Neural cell (in vitro differentiated cells): ENCODE results near the gene C5orf46. TPM values are rescaled to one million over a fixed set of nuclear protein-coding genes. Genes with fewer than 3 reads are reported as not detected.

Source experiments
- H2AFZ ChIP-seq: fragments of 200-600, 300-800 bp; sonication (generic), shearing (Covaris generic); 2 replicates; pipeline ENCODE4 v1.6.0; 2014; ENCODE audit warnings: low read depth, mild to moderate bottlenecking, antibody characterized with exemption, low read length, moderate library complexity
- H3F3A ChIP-seq: fragments of 200-600 bp; shearing (Covaris generic); 2 replicates; pipeline ENCODE4 v1.6.1; 2016; ENCODE audit warnings: mild to moderate bottlenecking, moderate library complexity, mixed read lengths, antibody characterized with exemption, low read length; ENCODE audit not compliant: insufficient read depth, poor library complexity, severe bottlenecking
- H3K27ac ChIP-seq: fragments of 200-600, 300-800 bp; sonication (generic), shearing (Covaris generic); 2 replicates; pipeline ENCODE4 v1.5.1; 2014; ENCODE audit warnings: mild to moderate bottlenecking, low read length, moderate library complexity
- H3K27me3 ChIP-seq: fragments of 300-800, 200-600 bp; sonication (generic), shearing (Covaris generic); 2 replicates; pipeline ENCODE4 v1.6.0; 2014; ENCODE audit warnings: mild to moderate bottlenecking, low read depth, low read length, moderate library complexity; ENCODE audit not compliant: insufficient read depth
- H3K36me3 ChIP-seq: fragments of 300-800, 200-600 bp; sonication (generic), shearing (Covaris generic); 2 replicates; pipeline ENCODE4 v1.5.1; 2014; ENCODE audit warnings: mild to moderate bottlenecking, antibody characterized with exemption, low read length, moderate library complexity; ENCODE audit not compliant: insufficient read depth
- H3K4me2 ChIP-seq: fragments of 300-800, 200-600 bp; sonication (generic), shearing (Covaris generic); 2 replicates; pipeline ENCODE4 v1.6.0; 2014; ENCODE audit warnings: mild to moderate bottlenecking, low read length
- H3K4me3 ChIP-seq: fragments of 300-800, 200-600 bp; sonication (generic), shearing (Covaris generic); 2 replicates; pipeline ENCODE4 v1.5.1; 2014; ENCODE audit warnings: mild to moderate bottlenecking, low read length, moderate library complexity
- H3K79me2 ChIP-seq: fragments of 200-600 bp; shearing (Covaris generic); replicated peaks from 2 replicates; pipeline ENCODE4 v1.6.0; 2014; ENCODE audit warnings: mild to moderate bottlenecking, low read length, moderate library complexity; ENCODE audit not compliant: insufficient read depth
- H3K9ac ChIP-seq: fragments of 300-800, 200-600 bp; sonication (generic), shearing (Covaris generic); 2 replicates; pipeline ENCODE4 v1.6.1; 2016; ENCODE audit warnings: mild to moderate bottlenecking, low read length, mixed read lengths
- H3K9me2 ChIP-seq: fragments of 200-600 bp; shearing (Covaris generic); 2 replicates; pipeline ENCODE4 v1.6.1; 2016; ENCODE audit warnings: mild to moderate bottlenecking, low read length, mixed read lengths; ENCODE audit not compliant: insufficient read depth
- H3K9me3 ChIP-seq: fragments of 200-600, 300-800 bp; sonication (generic), shearing (Covaris generic); 2 replicates; pipeline ENCODE4 v1.6.1; 2016; ENCODE audit warnings: mild to moderate bottlenecking, mixed run types, low read length, moderate library complexity, mixed read lengths
- H4K20me1 ChIP-seq: fragments of 200-600 bp; shearing (Covaris generic); 2 replicates; pipeline ENCODE4 v1.6.1; 2016; ENCODE audit warnings: mild to moderate bottlenecking, mixed run types; ENCODE audit not compliant: insufficient read depth
- CTCF ChIP-seq: fragments of 450-650 bp; IDR thresholded peaks from 2 replicates; pipeline ENCODE4 v1.5.1; 2014; ENCODE audit warnings: antibody characterized with exemption, mild to moderate bottlenecking, moderate library complexity; ENCODE audit not compliant: poor library complexity, severe bottlenecking
- EP300 ChIP-seq: fragments of 450-650 bp; conservative IDR thresholded peaks from 2 replicates; pipeline ENCODE4 v1.6.1; 2014; ENCODE audit warnings: antibody characterized with exemption, mild to moderate bottlenecking, moderate library complexity; ENCODE audit not compliant: poor library complexity, severe bottlenecking
- EZH2 ChIP-seq: fragments of 200-600, 300-800 bp; shearing (Covaris generic), sonication (generic); IDR thresholded peaks from 2 replicates; pipeline ENCODE4 v1.6.1; 2014; ENCODE audit warnings: antibody characterized with exemption, low read length, borderline replicate concordance, mild to moderate bottlenecking; ENCODE audit not compliant: insufficient read depth, poor library complexity, severe bottlenecking
- MXI1 ChIP-seq: fragments of 450-650 bp; conservative IDR thresholded peaks from 2 replicates; pipeline ENCODE4 v1.6.1; 2014; ENCODE audit warnings: antibody characterized with exemption, mild to moderate bottlenecking; ENCODE audit not compliant: poor library complexity, severe bottlenecking
- POLR2AphosphoS5 ChIP-seq: IDR thresholded peaks from 2 replicates; pipeline ENCODE4 v1.6.1; 2012
- RAD21 ChIP-seq: fragments of 450-650 bp; conservative IDR thresholded peaks from 2 replicates; pipeline ENCODE4 v1.6.1; 2014; ENCODE audit warnings: antibody characterized with exemption, mild to moderate bottlenecking, moderate library complexity
- REST ChIP-seq: IDR thresholded peaks from 2 replicates; pipeline ENCODE4 v1.6.1; 2012; ENCODE audit warnings: borderline replicate concordance
- SMC3 ChIP-seq: fragments of 450-650 bp; conservative IDR thresholded peaks from 2 replicates; pipeline ENCODE4 v1.6.1; 2014; ENCODE audit warnings: antibody characterized with exemption, mild to moderate bottlenecking, moderate library complexity; ENCODE audit not compliant: poor library complexity
- TAF1 ChIP-seq: IDR thresholded peaks from 2 replicates; pipeline ENCODE4 v1.6.1; 2012; ENCODE audit warnings: low read depth
- polyA plus RNA-seq: library from polyadenylated mRNA; depleted of rRNA; stranded (reverse); fragments of >200 nt; gene quantifications from 2 replicates; pipeline ENCODE4 v1.2.3, GENCODE V29; 2014

C5orf46 gene
- polyA plus RNA-seq, 1 donor from 2014 or later, result not detected

GRCh38 chr5:147887930-147888329 is 18.4 kb downstream of the C5orf46 start:
- Histone ChIP-seq H3K36me3 (no peaks in the 10 kb centered on the region), H3K9me3 (no peaks in the 10 kb centered on the region), H3K27me3 (no peaks in the 10 kb centered on the region), H2AFZ (no peak overlapping the region), H3K9me2 (no peaks in the 10 kb centered on the region), H3K4me3 (no peak overlapping the region), H3K27ac (no peak overlapping the region), H3K9ac (no peak overlapping the region), H4K20me1 (no peaks in the 10 kb centered on the region), H3K79me2 (no peaks in the 10 kb centered on the region), H3K4me2 (no peak overlapping the region), H3F3A (no peaks in the 10 kb centered on the region)
- TF ChIP-seq RAD21 (no peak), TAF1 (no peak), REST (no peak), EP300 (no peak), POLR2AphosphoS5 (no peak), MXI1 (no peak), CTCF (no peak), EZH2 (no peak)

- H3K27me3 ChIP-seq, result no peaks in the 10 kb centered on the region
- H3K79me2 ChIP-seq, result no peaks in the 10 kb centered on the region
- no peaks in the 10 kb centered on the region for H4K20me1 ChIP-seq
- no peaks in the 10 kb centered on the region for H3F3A ChIP-seq
- no peaks in the 10 kb centered on the region for H3K9me3 ChIP-seq
- no peaks in the 10 kb centered on the region for H3K36me3 ChIP-seq
- no peak overlapping the region for H2AFZ ChIP-seq
- H3K9me2 ChIP-seq, result no peaks in the 10 kb centered on the region
- TF ChIP-seq SMC3 (peak; percentile 68), TAF1 (no peak), CTCF (peak; percentile 61), EZH2 (no peak), RAD21 (peak; percentile 43)
- H3K27ac ChIP-seq, result no peak overlapping the region
- no peak overlapping the region for H3K4me3 ChIP-seq
- no peak overlapping the region for H3K4me2 ChIP-seq
- no peak overlapping the region for H3K9ac ChIP-seq
Observed at GRCh38 chr5:147887026-147887627, 19.2 kb downstream of the C5orf46 start.
